ENCODE measurements around the gene SRGAP1.

- no peak for TF ChIP-seq CTCF (IDR thresholded peaks at IDR 0.05)
- TF ChIP-seq EP300 (IDR thresholded peaks at IDR 0.05): no peak
- no peak for TF ChIP-seq POLR2A (IDR thresholded peaks at IDR 0.05)
Measured at GRCh38 chr12:63906876-63907275, 62.4 kb downstream of the SRGAP1 start.
